CD8-positive, alpha-beta memory T cell (primary cell): Measurements from ENCODE around the gene GGA3. TPM values are rescaled to one million over a fixed set of nuclear protein-coding genes. Genes with fewer than 3 reads are reported as not detected.
A peak's percentile ranks its signal among the peaks of the same experiment; 100 is the strongest.

Experiments
- CTCF ChIA-PET: fragments of 350-600 bp; sonication (Branson Sonifier 250); formaldehyde crosslinking; loops from one replicate; lab custom pipeline; 2021; ENCODE audit warnings: antibody characterized with exemption; lab: Charles Lee
- POLR2A ChIA-PET: fragments of 350-600 bp; sonication (Branson Sonifier 250); formaldehyde crosslinking; loops from one replicate; lab custom pipeline; 2021; ENCODE audit warnings: antibody characterized with exemption; lab: Charles Lee
- DNase-seq, 5 donors: peaks; one replicate each; pipeline versions ENCODE4 v3.0.0 to v3.0.0-alpha.2; 2020 to 2022; ENCODE audit warnings: mixed read lengths in 1 of 5
- H3K27ac ChIP-seq: one replicate; pipeline ENCODE4 v1.7.0; 2013; ENCODE audit warnings: low read depth, mild to moderate bottlenecking, low read length, moderate library complexity
- H3K27me3 ChIP-seq: 2 replicates; pipeline ENCODE4 v1.7.0; 2013; ENCODE audit warnings: low read length, mild to moderate bottlenecking; ENCODE audit not compliant: insufficient read depth, poor library complexity, severe bottlenecking
- H3K36me3 ChIP-seq: 2 replicates; pipeline ENCODE4 v1.7.0; 2013; ENCODE audit warnings: mild to moderate bottlenecking, low read length, moderate library complexity; ENCODE audit not compliant: insufficient read depth
- H3K4me1 ChIP-seq: 2 replicates; pipeline ENCODE4 v1.7.0; 2013; ENCODE audit warnings: mild to moderate bottlenecking, low read length, moderate library complexity; ENCODE audit not compliant: insufficient read depth
- H3K4me3 ChIP-seq: 2 replicates; pipeline ENCODE4 v1.7.0; 2013; ENCODE audit warnings: mild to moderate bottlenecking, low read length
- H3K9me3 ChIP-seq: 2 replicates; pipeline ENCODE4 v1.7.0; 2013; ENCODE audit warnings: mild to moderate bottlenecking, low read length
- H3K27ac Mint-ChIP-seq, 8 donors: one replicate each; pipeline ENCODE4 v1.8.0; 2020 to 2021; ENCODE audit warnings: mixed read lengths in 8 of 8, mild to moderate bottlenecking in 6 of 8, inconsistent platforms in 3 of 8, moderate library complexity in 3 of 8
- H3K27me3 Mint-ChIP-seq, 2 donors: one replicate each; pipeline ENCODE4 v1.8.0; 2020 to 2021; ENCODE audit warnings: mixed read lengths in 2 of 2, mild to moderate bottlenecking in 1 of 2, moderate library complexity in 1 of 2
- H3K36me3 Mint-ChIP-seq, 3 donors: one replicate each; pipeline ENCODE4 v1.8.0; 2020 to 2021; ENCODE audit warnings: mixed read lengths in 3 of 3, inconsistent platforms in 1 of 3, mild to moderate bottlenecking in 1 of 3
- H3K4me1 Mint-ChIP-seq, 3 donors: one replicate each; pipeline ENCODE4 v1.8.0; 2020 to 2021; ENCODE audit warnings: mixed read lengths in 3 of 3, inconsistent platforms in 1 of 3, mild to moderate bottlenecking in 1 of 3
- H3K4me3 Mint-ChIP-seq, 7 donors: one replicate each; pipeline ENCODE4 v1.8.0; 2020 to 2021; ENCODE audit warnings: mixed read lengths in 7 of 7, mild to moderate bottlenecking in 6 of 7, moderate library complexity in 4 of 7, inconsistent platforms in 2 of 7
- H3K9me3 Mint-ChIP-seq, 5 donors: one replicate each; pipeline ENCODE4 v1.8.0; 2020 to 2022; ENCODE audit warnings: mixed read lengths in 5 of 5, mild to moderate bottlenecking in 3 of 5, moderate library complexity in 2 of 5, inconsistent platforms in 1 of 5
- polyA plus RNA-seq: library from polyadenylated mRNA; unstranded; fragments of 300-500 nt; fragmentation: Illumina TruSeq; gene quantifications from one replicate; pipeline ENCODE4 v1.2.3, GENCODE V29; 2021
- total RNA-seq, 2 experiments: library from RNA; stranded (reverse); gene quantifications; one replicate each; pipeline ENCODE4 v1.2.3, GENCODE V29; 2021

The GGA3 gene
- total and polyA plus RNA-seq, 3 experiments from 2014 or later = 17.6 to 75.1 (median 73.2) TPM

DNA sequence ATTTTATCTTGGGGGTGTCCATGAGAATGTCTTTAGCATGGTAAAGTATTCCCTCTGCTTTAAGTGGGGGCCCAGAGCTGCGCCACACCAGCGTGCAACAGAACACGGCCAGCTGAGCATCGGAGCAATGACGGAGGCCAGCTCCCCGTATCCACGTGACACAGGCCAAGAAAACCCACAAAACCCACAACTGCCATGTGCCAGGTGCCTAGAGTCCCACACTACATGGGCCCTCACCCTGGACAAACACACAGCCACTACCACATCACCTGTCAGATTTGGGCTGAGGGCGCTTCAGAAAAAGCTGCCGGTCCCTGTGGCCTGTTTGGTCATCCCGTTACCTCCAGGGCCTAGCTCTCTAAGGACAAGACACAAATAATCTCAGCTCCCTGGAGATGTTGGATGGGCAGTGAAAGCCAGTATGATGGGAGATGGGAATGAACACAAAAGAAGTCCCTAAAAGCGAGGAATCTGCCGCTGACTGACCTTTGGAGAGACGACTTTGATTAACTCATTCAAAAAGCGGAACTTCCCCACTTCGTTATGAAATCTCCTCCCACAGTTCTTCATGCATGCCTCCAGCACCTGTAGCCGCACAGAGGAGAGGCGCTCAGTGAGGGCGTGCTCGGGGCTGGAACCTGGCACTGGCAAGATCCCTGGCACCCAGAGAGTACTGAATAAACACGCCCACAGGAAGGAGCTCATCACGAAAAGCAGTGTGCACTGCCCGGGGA is 17.1 kb downstream of the GGA3 start:
- Mint-ChIP-seq H3K36me3 (peaks cover 0 to 82% (median 18%) of the 10 kb centered on the region in 3 donors), H3K9me3 (no peaks in the 10 kb centered on the region), H3K4me1 (peaks cover 26 to 41% (median 29%) of the 10 kb centered on the region in 3 donors), H3K27ac (peak overlapping the region; percentile 33 to 98 (median 88)), H3K27me3 (peaks cover 0 to 1% of the 10 kb centered on the region in 2 donors), H3K4me3 (no peak overlapping the region)
- Histone ChIP-seq H3K27ac (no peak overlapping the region), H3K4me3 (no peak overlapping the region), H3K9me3 (no peaks in the 10 kb centered on the region), H3K4me1 (peaks cover 29% of the 10 kb centered on the region), H3K36me3 (peaks cover 44% of the 10 kb centered on the region), H3K27me3 (no peaks in the 10 kb centered on the region)
- ChIA-PET POLR2A (interaction anchor here (0.5 to 1.3 kb wide), 2 partner anchors 26 to 35 kb away, joined by 3 read pairs; no protein-coding TSS in a partner anchor), CTCF (interaction anchor here (1.9 kb wide), 1 partner anchor 17 kb away, joined by 8 read pairs; the partner anchor contains the start of genes GGA3 and MRPS7)
- DNase-seq = no peak

- H3K4me1 Mint-ChIP-seq = peaks cover 32 to 48% (median 36%) of the 10 kb centered on the region in 3 donors
- Histone ChIP-seq H3K9me3 (no peaks in the 10 kb centered on the region), H3K4me1 (peaks cover 29% of the 10 kb centered on the region), H3K27me3 (no peaks in the 10 kb centered on the region), H3K36me3 (peaks cover 58% of the 10 kb centered on the region), H3K4me3 (no peak overlapping the region), H3K27ac (peak overlapping the region; percentile 60)
- H3K9me3 Mint-ChIP-seq = no peaks in the 10 kb centered on the region
- ChIA-PET CTCF (interaction anchor here (0.6 to 1.9 kb wide), 5 partner anchors 11 to 132 kb away, joined by 3 to 11 read pairs (median 4); partner anchors contain the start of gene MIF4GD), POLR2A (interaction anchor here (0.5 to 1.3 kb wide), 5 partner anchors 13 to 156 kb away, joined by 3 to 9 read pairs (median 4); partner anchors contain the start of genes GGA3, MIF4GD and MRPS7)
- H3K36me3 Mint-ChIP-seq = peaks cover 3 to 94% (median 24%) of the 10 kb centered on the region in 3 donors
- peaks cover 0 to 1% of the 10 kb centered on the region in 2 donors for H3K27me3 Mint-ChIP-seq
- H3K4me3 Mint-ChIP-seq = peak overlapping the region; percentile 16 to 89 (median 70)
- H3K27ac Mint-ChIP-seq = peak overlapping the region; percentile 87 to 99 (median 96)
- peak; percentile 15 to 78 (median 55) for DNase-seq
Measured at GRCh38 chr17:75242461-75243042, 18.9 kb downstream of the GGA3 start.

GRCh38 chr17:75241996-75242460 is 19.4 kb downstream of the GGA3 start:
- peaks cover 3 to 97% (median 24%) of the 10 kb centered on the region in 3 donors for H3K36me3 Mint-ChIP-seq
- H3K27me3 Mint-ChIP-seq = no peaks in the 10 kb centered on the region
- Histone ChIP-seq H3K36me3 (peaks cover 61% of the 10 kb centered on the region), H3K9me3 (no peaks in the 10 kb centered on the region), H3K27ac (peak overlapping the region; percentile 60), H3K4me3 (no peak overlapping the region), H3K4me1 (peaks cover 29% of the 10 kb centered on the region), H3K27me3 (no peaks in the 10 kb centered on the region)
- H3K27ac Mint-ChIP-seq = peak overlapping the region; percentile 87 to 99 (median 96)
- ChIA-PET CTCF (interaction anchor here (0.6 to 2.2 kb wide), 6 partner anchors 11 to 189 kb away, joined by 3 to 11 read pairs (median 4); partner anchors contain the start of gene MIF4GD), POLR2A (interaction anchor here (1.0 to 1.3 kb wide), 4 partner anchors 13 to 29 kb away, joined by 3 to 5 read pairs (median 4); partner anchors contain the start of genes GGA3, MIF4GD and MRPS7)
- no peaks in the 10 kb centered on the region for H3K9me3 Mint-ChIP-seq
- peaks cover 32 to 48% (median 36%) of the 10 kb centered on the region in 3 donors for H3K4me1 Mint-ChIP-seq
- peak in 2 of 5 donors; percentile 23 to 55 for DNase-seq
- peak overlapping the region; percentile 16 to 89 (median 70) for H3K4me3 Mint-ChIP-seq

DNA sequence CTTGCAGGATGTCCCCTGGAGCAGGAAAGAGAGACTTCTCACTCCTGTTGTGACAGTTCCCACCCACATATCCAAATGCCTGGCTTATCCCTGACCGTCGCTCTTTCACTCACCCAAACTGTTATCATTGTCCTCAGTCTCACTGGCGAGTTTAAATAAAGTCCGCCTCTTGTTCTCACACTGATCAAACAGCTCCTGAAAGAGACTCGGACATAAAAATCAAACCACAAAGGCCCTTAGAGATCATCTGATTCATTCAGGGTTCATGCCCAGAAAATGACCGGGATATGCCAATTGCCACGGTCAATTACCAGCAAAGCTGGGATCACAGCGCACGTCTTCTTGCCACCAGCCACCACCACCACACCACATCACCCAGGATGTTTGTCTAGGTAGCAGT is 19.9 kb downstream of the GGA3 start:
- peaks cover 29% of the 10 kb centered on the region for H3K4me1 ChIP-seq
- Mint-ChIP-seq H3K27ac (peak overlapping the region; percentile 87 to 99 (median 96)), H3K4me1 (peaks cover 32 to 48% (median 36%) of the 10 kb centered on the region in 3 donors), H3K36me3 (peaks cover 3 to 97% (median 20%) of the 10 kb centered on the region in 3 donors), H3K4me3 (peak overlapping the region in 3 of 7 donors; percentile 12 to 89 (median 14)), H3K9me3 (no peaks in the 10 kb centered on the region), H3K27me3 (no peaks in the 10 kb centered on the region)
- H3K4me3 ChIP-seq = no peak overlapping the region
- DNase-seq = no peak
- peaks cover 65% of the 10 kb centered on the region for H3K36me3 ChIP-seq
- no peaks in the 10 kb centered on the region for H3K27me3 ChIP-seq
- ChIA-PET CTCF (interaction anchor here (0.6 to 2.2 kb wide), 6 partner anchors 9 to 188 kb away, joined by 3 to 6 read pairs (median 4); no protein-coding TSS in a partner anchor), POLR2A (no interaction called here)
- H3K9me3 ChIP-seq = no peaks in the 10 kb centered on the region
- H3K27ac ChIP-seq = peak overlapping the region; percentile 60

- Histone ChIP-seq H3K4me1 (peaks cover 29% of the 10 kb centered on the region), H3K27me3 (no peaks in the 10 kb centered on the region), H3K4me3 (no peak overlapping the region), H3K9me3 (no peaks in the 10 kb centered on the region), H3K36me3 (peaks cover 65% of the 10 kb centered on the region), H3K27ac (peak overlapping the region; percentile 60)
- H3K27me3 Mint-ChIP-seq = no peaks in the 10 kb centered on the region
- H3K4me1 Mint-ChIP-seq = peaks cover 32 to 48% (median 36%) of the 10 kb centered on the region in 3 donors
- ChIA-PET CTCF (interaction anchor here (0.6 to 3.6 kb wide), 6 partner anchors 9 to 127 kb away, joined by 3 to 20 read pairs (median 4); no protein-coding TSS in a partner anchor), POLR2A (no interaction called here)
- no peak for DNase-seq
- peaks cover 3 to 97% (median 23%) of the 10 kb centered on the region in 3 donors for H3K36me3 Mint-ChIP-seq
- H3K9me3 Mint-ChIP-seq = no peaks in the 10 kb centered on the region
- peak overlapping the region in 5 of 8 donors; percentile 93 to 99 (median 97) for H3K27ac Mint-ChIP-seq
- no peak overlapping the region for H3K4me3 Mint-ChIP-seq
Measured at GRCh38 chr17:75241143-75241430, 20.3 kb downstream of the GGA3 start.

GRCh38 chr17:75240394-75241142 is 20.8 kb downstream of the GGA3 start:
- H3K4me3 Mint-ChIP-seq = peak overlapping the region in 1 of 7 donors; percentile 79
- POLR2A ChIA-PET = interaction anchor here (1.1 to 2.2 kb wide), 2 partner anchors 30 to 126 kb away, joined by 3 to 6 read pairs; partner anchors contain the start of gene MIF4GD
- no peaks in the 10 kb centered on the region for H3K27me3 Mint-ChIP-seq
- H3K27me3 ChIP-seq = no peaks in the 10 kb centered on the region
- peaks cover 29% of the 10 kb centered on the region for H3K4me1 ChIP-seq
- H3K9me3 Mint-ChIP-seq = no peaks in the 10 kb centered on the region
- CTCF ChIA-PET = interaction anchor here (0.6 to 3.6 kb wide), 9 partner anchors 10 to 126 kb away, joined by 3 to 20 read pairs (median 5); partner anchors contain the start of gene MIF4GD
- no peak overlapping the region for H3K27ac ChIP-seq
- peaks cover 32 to 48% (median 36%) of the 10 kb centered on the region in 3 donors for H3K4me1 Mint-ChIP-seq
- no peaks in the 10 kb centered on the region for H3K9me3 ChIP-seq
- H3K36me3 Mint-ChIP-seq = peaks cover 3 to 96% (median 23%) of the 10 kb centered on the region in 3 donors
- H3K4me3 ChIP-seq = no peak overlapping the region
- DNase-seq = peak in 2 of 5 donors; percentile 27 to 57
- H3K27ac Mint-ChIP-seq = peak overlapping the region; percentile 17 to 99 (median 80)
- H3K36me3 ChIP-seq = peaks cover 61% of the 10 kb centered on the region
